Gastrocnemius medialis (tissue), 4 donors: Measurements from ENCODE around the gene DUOX1.

Experiments used
- POLR2A ChIP-seq, 2 donors: fragments of 450-650 bp; IDR thresholded peaks; one replicate each; pipeline ENCODE4 v1.6.1; 2017; ENCODE audit warnings: antibody characterized with exemption in 2 of 2, mild to moderate bottlenecking in 2 of 2, moderate library complexity in 2 of 2
- TF ChIP-seq, protein P1 (sequence below), 5 experiments: fragments of 450-650 bp in 3 of 5; fragments of 200-600 bp in 2 of 5; sonication (generic) in 2 of 5; IDR thresholded peaks in 4 of 5; conservative IDR thresholded peaks in 1 of 5; 1 replicate in 4 of 5; 2 replicates in 1 of 5; pipeline ENCODE4 v1.5.1; 2016 to 2019; ENCODE audit warnings: antibody characterized with exemption in 5 of 5, mild to moderate bottlenecking in 3 of 5, moderate library complexity in 3 of 5

DNA sequence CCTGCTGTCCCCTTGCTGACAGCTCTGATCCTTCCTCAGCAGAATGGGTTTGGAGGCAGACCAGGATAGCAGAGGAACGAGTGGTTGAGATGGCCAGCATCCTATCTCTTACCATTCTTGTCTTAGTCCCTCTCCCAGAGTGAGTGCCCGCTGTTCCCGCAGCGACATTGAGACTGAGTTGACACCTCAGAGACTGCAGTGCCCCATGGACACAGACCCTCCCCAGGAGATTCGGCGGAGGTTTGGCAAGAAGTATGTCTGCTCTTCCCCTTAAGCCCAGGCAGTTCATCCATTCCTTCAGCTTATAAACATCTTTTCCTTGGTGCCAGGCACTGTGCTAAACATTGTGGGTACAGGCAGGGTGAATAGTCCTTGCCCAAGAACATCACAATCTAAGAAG, 21.2 kb downstream of the DUOX1 start:
- TF ChIP-seq, protein P1, sequence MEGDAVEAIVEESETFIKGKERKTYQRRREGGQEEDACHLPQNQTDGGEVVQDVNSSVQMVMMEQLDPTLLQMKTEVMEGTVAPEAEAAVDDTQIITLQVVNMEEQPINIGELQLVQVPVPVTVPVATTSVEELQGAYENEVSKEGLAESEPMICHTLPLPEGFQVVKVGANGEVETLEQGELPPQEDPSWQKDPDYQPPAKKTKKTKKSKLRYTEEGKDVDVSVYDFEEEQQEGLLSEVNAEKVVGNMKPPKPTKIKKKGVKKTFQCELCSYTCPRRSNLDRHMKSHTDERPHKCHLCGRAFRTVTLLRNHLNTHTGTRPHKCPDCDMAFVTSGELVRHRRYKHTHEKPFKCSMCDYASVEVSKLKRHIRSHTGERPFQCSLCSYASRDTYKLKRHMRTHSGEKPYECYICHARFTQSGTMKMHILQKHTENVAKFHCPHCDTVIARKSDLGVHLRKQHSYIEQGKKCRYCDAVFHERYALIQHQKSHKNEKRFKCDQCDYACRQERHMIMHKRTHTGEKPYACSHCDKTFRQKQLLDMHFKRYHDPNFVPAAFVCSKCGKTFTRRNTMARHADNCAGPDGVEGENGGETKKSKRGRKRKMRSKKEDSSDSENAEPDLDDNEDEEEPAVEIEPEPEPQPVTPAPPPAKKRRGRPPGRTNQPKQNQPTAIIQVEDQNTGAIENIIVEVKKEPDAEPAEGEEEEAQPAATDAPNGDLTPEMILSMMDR (IDR thresholded peaks at IDR 0.05 in 4 of 5, conservative IDR thresholded peaks at IDR 0.05 in 1 of 5) = no peak
- TF ChIP-seq POLR2A (IDR thresholded peaks at IDR 0.05) = no peak
